Uterus (tissue), 2 donors: ENCODE data around the gene ZNF576.

Source experiments
- POLR2A ChIP-seq, 2 donors: fragments of 450-650 bp; IDR thresholded peaks; one replicate each; pipeline ENCODE4 v1.6.1; 2016; ENCODE audit warnings: antibody characterized with exemption in 2 of 2, mild to moderate bottlenecking in 1 of 2, moderate library complexity in 1 of 2
- TF ChIP-seq, protein P1 (sequence below), 4 experiments: fragments of 200-600 bp in 2 of 4; fragments of 450-650 bp in 2 of 4; sonication (generic) in 2 of 4; IDR thresholded peaks; one replicate each; pipeline ENCODE4 v1.5.1; 2016 to 2019; ENCODE audit warnings: antibody characterized with exemption in 4 of 4, mild to moderate bottlenecking in 2 of 4, moderate library complexity in 1 of 4

DNA sequence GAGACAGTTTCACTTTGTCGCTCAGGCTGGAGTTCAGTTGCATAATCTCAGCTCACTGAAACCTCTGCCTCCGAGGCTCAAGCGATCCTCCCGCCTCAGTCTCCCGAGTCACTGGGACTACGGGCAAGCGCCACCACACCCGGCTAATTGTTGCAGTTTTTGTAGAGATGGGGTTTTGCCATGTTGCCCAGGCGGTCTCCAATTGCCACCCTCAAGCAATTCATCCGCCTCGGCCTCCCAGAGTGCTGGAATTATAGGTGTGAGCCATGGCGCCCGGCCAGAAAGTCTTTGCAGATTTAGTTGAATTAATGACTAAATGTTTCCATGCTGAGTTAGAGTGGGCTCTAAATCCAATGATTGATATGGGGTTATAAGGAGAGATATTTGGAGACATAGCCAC lies 47.8 kb downstream of the ZNF576 start:
- TF ChIP-seq, protein P1, sequence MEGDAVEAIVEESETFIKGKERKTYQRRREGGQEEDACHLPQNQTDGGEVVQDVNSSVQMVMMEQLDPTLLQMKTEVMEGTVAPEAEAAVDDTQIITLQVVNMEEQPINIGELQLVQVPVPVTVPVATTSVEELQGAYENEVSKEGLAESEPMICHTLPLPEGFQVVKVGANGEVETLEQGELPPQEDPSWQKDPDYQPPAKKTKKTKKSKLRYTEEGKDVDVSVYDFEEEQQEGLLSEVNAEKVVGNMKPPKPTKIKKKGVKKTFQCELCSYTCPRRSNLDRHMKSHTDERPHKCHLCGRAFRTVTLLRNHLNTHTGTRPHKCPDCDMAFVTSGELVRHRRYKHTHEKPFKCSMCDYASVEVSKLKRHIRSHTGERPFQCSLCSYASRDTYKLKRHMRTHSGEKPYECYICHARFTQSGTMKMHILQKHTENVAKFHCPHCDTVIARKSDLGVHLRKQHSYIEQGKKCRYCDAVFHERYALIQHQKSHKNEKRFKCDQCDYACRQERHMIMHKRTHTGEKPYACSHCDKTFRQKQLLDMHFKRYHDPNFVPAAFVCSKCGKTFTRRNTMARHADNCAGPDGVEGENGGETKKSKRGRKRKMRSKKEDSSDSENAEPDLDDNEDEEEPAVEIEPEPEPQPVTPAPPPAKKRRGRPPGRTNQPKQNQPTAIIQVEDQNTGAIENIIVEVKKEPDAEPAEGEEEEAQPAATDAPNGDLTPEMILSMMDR (IDR thresholded peaks at IDR 0.05): no peak
- TF ChIP-seq POLR2A (IDR thresholded peaks at IDR 0.05): no peak
